HG02763 (cell line): Measurements from ENCODE around the gene RPS6KA2.
"Not testable (repeated sequence)": the region's sequence is repeated elsewhere in the genome, so short reads cannot be mapped to it uniquely, and the experiment has no call there.

Experiments used
- ATAC-seq: cut with Tn5 transposase; IDR thresholded peaks from one replicate; pipeline ENCODE4 v1.9.1; 2021; ENCODE audit warnings: mild to moderate bottlenecking, moderate library complexity; ENCODE audit not compliant: unreplicated experiment

The RPS6KA2 gene

GRCh38 chr6:166636191-166636933 lies 9.3 kb upstream of the RPS6KA2 start:
- ATAC-seq = no peak

- no peak for ATAC-seq
Measured at GRCh38 chr6:166635013-166635970, 8.2 kb upstream of the RPS6KA2 start.

GRCh38 chr6:166634581-166634980 lies 7.5 kb upstream of the RPS6KA2 start:
- ATAC-seq = not testable (repeated sequence)

GRCh38 chr6:166633732-166634535 lies 6.9 kb upstream of the RPS6KA2 start:
- ATAC-seq = no peak

GRCh38 chr6:166632731-166633130 lies 5.7 kb upstream of the RPS6KA2 start:
- ATAC-seq = no peak

GRCh38 chr6:166630462-166630861 lies 3.4 kb upstream of the RPS6KA2 start:
- ATAC-seq = no peak

- no peak for ATAC-seq
Measured at GRCh38 chr6:166629628-166630027, 2.6 kb upstream of the RPS6KA2 start.

GRCh38 chr6:166627875-166628801 lies 1.1 kb upstream of the RPS6KA2 start:
- peak; percentile 15 for ATAC-seq

GRCh38 chr6:166626177-166627032 lies 646 bp downstream of the RPS6KA2 start:
- peak; percentile 0 for ATAC-seq

GRCh38 chr6:166625356-166625755 lies 1.7 kb downstream of the RPS6KA2 start:
- no peak for ATAC-seq

GRCh38 chr6:166624275-166624674 lies 2.8 kb downstream of the RPS6KA2 start:
- ATAC-seq = no peak

- ATAC-seq = no peak
Measured at GRCh38 chr6:166623318-166623717, 3.7 kb downstream of the RPS6KA2 start.

GRCh38 chr6:166621114-166621540 lies 5.9 kb downstream of the RPS6KA2 start:
- ATAC-seq = no peak

GRCh38 chr6:166620478-166621113 lies 6.5 kb downstream of the RPS6KA2 start:
- ATAC-seq = no peak

GRCh38 chr6:166619912-166620311 lies 7.1 kb downstream of the RPS6KA2 start:
- no peak for ATAC-seq

GRCh38 chr6:166618866-166619761 lies 7.9 kb downstream of the RPS6KA2 start:
- ATAC-seq = no peak

- no peak for ATAC-seq
Measured at GRCh38 chr6:166618251-166618650, 8.8 kb downstream of the RPS6KA2 start.
